ENCODE results near the gene PSMB11.

Gene PSMB11

DNA sequence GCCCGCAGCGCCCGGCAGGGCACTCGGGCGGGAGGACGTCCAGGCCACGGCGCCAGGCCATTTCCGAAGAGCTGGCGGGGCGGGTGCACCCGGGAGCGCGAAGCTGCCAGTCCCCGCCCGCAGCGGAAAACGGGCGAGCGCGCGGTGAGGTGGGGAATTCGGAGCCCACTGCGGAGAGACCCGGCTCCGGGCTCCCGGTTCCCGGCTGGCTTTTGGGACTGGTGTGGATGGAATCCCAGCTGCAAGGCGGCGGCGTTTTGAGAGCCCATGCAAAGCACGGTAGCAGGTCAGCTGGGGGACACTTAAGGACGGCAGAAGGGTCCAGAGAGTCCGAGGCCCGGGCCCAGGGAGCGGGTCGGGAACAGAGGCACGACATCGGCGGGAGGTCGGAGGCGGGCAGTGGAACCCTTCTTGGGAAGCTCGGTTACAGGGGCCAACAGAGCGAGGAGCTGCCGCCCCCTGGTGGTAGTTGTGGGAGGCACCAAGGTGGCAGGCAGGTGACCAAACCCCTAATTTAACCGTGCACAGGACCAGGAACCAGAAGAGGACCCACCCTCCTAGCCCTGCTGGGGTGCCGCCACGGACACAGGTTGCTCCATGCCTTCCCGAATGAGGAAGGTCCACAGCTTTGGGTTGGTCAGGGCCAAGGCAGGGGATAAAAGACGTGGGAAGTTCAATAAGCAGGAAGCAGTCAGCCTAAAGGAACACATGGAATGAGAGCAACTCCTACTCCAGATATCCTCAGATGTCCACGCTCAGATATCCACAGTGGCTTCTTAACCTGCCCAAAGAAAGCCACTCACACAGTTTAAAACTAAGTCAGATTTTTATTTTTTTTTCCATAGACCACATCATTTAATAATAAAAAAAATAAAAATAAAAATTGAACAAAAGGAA is 16.0 kb downstream of the PSMB11 start:
- in situ Hi-C loops (cut with MboI; ENCODE audit: low sequenced_read_pairs), result no loop called here

- in situ Hi-C loops (cut with MboI; ENCODE audit: low sequenced_read_pairs), result no loop called here
Observed at GRCh38 chr14:23058654-23059504, 16.9 kb downstream of the PSMB11 start.

GRCh38 chr14:23060536-23061260 is 18.7 kb downstream of the PSMB11 start:
- in situ Hi-C loops (cut with MboI; ENCODE audit: low sequenced_read_pairs), result no loop called here

GRCh38 chr14:23062002-23062401 is 20.0 kb downstream of the PSMB11 start:
- in situ Hi-C loops (cut with MboI; ENCODE audit: low sequenced_read_pairs), result no loop called here

DNA sequence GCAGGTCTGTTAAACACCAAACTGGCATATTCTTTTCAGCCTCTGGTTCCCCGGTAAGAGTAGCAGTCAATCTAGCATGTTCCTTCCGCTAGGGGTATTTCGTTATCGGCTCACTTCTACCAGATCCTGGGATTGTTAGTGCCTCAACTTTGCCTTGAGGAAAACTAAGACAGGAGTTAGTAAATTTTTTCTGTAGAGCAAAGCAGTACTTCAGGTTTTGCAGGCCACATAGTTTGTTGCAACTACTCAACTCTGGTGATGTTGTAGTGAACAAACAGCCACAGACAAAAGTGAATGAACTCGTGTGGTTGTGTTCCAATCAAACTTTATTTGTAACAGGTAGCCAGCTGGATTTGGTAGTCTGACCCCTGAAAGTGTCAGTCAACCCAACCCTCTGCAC is 21.6 kb downstream of the PSMB11 start:
- in situ Hi-C loops (cut with MboI; ENCODE audit: low sequenced_read_pairs), result no loop called here

- in situ Hi-C loops (cut with MboI; ENCODE audit: low sequenced_read_pairs), result no loop called here
Observed at GRCh38 chr14:23066368-23066767, 24.4 kb downstream of the PSMB11 start.

- in situ Hi-C loops (cut with MboI; ENCODE audit: low sequenced_read_pairs), result no loop called here
Observed at GRCh38 chr14:23066855-23067744, 25.1 kb downstream of the PSMB11 start.

GRCh38 chr14:23067847-23068788 is 26.1 kb downstream of the PSMB11 start:
- in situ Hi-C loops (cut with MboI; ENCODE audit: low sequenced_read_pairs), result no loop called here

- in situ Hi-C loops (cut with MboI; ENCODE audit: low sequenced_read_pairs), result no loop called here
Observed at GRCh38 chr14:23068789-23069412, 26.9 kb downstream of the PSMB11 start.

- in situ Hi-C loops (cut with MboI; ENCODE audit: low sequenced_read_pairs), result no loop called here
Observed at GRCh38 chr14:23069413-23069806, 27.4 kb downstream of the PSMB11 start.

DNA sequence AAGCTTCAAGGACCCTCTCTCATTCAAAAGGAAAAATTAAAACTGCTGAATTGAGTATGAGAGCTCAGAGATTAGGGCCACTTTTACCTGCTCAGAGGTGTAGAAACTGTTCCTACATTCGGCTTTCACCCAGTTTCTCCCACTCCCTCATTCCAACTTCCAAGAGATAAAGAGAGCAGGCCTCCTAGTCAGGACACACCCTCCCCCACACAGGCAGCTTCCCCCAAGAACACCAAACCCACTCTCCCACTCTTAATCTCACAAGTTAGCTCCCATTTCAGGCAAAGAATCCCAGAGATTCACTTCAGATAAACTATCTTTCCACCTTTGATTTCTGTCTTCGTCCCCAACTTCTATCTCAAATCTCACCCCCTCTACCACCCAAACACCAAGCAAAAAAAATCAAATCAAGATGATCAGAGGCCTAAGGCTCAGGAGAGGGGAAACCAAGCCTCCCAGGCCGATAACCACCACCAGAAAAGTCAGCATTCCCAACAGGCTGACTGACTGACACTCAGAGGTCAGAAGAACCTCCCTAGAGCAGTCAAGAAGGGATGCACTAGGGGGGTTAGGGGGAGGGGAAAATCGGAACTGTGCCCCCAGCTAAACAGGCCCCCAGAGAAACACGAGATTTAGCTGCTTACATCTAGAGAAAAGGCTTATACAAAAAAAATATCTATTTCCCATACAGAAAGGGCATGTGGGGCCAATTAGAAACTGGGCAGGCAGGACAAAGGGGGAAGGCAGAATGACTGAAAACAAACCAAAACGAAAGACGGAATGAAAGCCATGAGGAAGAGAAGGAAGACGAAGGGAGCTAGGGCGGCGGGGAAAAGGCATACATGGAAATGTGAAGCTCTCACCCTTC is 28.5 kb downstream of the PSMB11 start:
- in situ Hi-C loops (cut with MboI; ENCODE audit: low sequenced_read_pairs), result no loop called here

- in situ Hi-C loops (cut with MboI; ENCODE audit: low sequenced_read_pairs), result no loop called here
Observed at GRCh38 chr14:23071244-23071920, 29.4 kb downstream of the PSMB11 start.

DNA sequence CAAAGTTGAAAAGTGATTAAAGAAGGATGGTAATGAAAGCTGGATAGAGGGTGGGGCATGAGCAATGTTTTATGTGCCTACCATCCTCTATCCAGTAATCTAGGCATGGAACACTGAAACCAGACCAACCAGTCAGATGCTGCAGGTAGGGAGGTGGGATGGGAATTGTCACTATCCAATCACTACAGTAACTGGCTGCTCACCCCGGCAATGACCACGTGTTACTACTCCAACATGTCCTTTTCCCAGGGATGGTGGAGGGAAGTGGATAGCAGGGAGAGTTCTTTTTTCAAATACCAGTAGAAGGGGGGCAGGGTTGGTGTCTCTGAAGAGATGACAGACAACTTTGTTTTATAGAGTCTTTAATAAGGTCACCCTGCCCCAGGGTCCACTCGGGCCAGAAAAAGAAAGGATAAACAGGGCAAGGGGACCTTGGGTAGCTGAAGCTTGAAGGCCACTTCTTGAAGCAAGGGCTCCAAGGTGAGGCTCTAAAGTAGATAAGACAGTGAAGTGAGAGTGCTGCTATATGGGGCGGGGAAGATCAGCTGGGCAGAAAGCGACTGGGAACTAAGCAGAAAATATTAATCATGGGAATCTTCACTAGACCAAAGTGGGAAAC is 30.0 kb downstream of the PSMB11 start:
- in situ Hi-C loops (cut with MboI; ENCODE audit: low sequenced_read_pairs), result no loop called here

DNA sequence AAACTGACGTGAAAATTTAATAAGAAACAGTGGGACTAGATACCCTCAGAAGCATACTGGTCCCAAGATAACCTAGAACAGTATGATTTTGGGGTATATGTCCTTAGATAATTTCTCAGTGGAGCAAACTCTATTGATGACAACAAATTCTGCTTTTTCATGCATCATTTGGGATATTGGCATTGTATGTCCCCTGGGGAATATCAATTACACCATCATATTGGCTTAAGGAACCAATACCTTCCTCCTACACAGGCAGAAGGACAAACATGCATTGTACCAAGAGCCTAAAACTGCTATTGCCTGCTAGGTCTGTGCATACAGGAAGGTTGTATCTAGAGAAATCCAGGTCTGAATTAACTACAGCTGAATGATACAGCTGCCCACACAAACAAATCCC is 32.9 kb downstream of the PSMB11 start:
- in situ Hi-C loops (cut with MboI; ENCODE audit: low sequenced_read_pairs), result no loop called here

- in situ Hi-C loops (cut with MboI; ENCODE audit: low sequenced_read_pairs), result no loop called here
Observed at GRCh38 chr14:23076785-23077408, 34.9 kb downstream of the PSMB11 start.

DNA sequence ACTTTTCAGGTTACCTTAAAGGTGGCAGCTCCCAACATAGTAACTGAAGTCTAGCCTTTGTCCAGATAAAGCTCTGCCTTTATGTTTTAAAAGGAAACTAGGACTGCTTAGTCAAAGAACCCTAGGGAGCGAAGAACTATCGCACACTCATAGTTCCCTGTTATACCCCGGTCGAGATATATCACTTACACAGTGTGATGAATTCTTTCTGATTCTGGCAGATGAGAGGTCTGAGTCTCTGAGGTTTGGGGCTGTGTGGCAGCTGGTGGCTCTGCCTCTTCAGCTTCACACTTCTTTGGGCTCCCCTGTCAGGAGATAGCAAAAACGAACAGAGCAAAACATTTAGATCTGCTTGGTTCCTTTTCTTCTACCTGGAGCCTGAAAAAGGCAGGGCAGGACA is 36.0 kb downstream of the PSMB11 start:
- in situ Hi-C loops (cut with MboI; ENCODE audit: low sequenced_read_pairs), result no loop called here
